ENCODE measurements around the gene KCNIP3.

KCNIP3 gene

GRCh38 chr2:95264624-95265023 is 32.5 kb upstream of the KCNIP3 start:
- Histone ChIP-seq H3K9me3 (no peaks in the 10 kb centered on the region), H3K27me3 (no peaks in the 10 kb centered on the region), H3K4me1 (no peaks in the 10 kb centered on the region), H3K36me3 (no peaks in the 10 kb centered on the region), H3K4me3 (ENCODE audit: low read depth, low read length) (no peak overlapping the region)
- TF ChIP-seq CTCF (IDR thresholded peaks at IDR 0.05; ENCODE audit: low read depth, low read length) = no peak
- DNase-seq = no peak

GRCh38 chr2:95265182-95265581 is 32.0 kb upstream of the KCNIP3 start:
- Histone ChIP-seq H3K4me3 (ENCODE audit: low read depth, low read length) (no peak overlapping the region), H3K4me1 (no peaks in the 10 kb centered on the region), H3K9me3 (no peaks in the 10 kb centered on the region), H3K36me3 (no peaks in the 10 kb centered on the region), H3K27me3 (no peaks in the 10 kb centered on the region)
- no peak for TF ChIP-seq CTCF (IDR thresholded peaks at IDR 0.05; ENCODE audit: low read depth, low read length)
- DNase-seq = no peak

- H3K4me3 ChIP-seq (ENCODE audit: low read depth, low read length) = no peak overlapping the region
- H3K9me3 ChIP-seq = no peaks in the 10 kb centered on the region
- no peaks in the 10 kb centered on the region for H3K27me3 ChIP-seq
- no peaks in the 10 kb centered on the region for H3K36me3 ChIP-seq
- DNase-seq = no peak
- H3K4me1 ChIP-seq = no peaks in the 10 kb centered on the region
- TF ChIP-seq CTCF (IDR thresholded peaks at IDR 0.05; ENCODE audit: low read depth, low read length) = no peak
Observed at GRCh38 chr2:95266781-95267430, 30.2 kb upstream of the KCNIP3 start.

GRCh38 chr2:95267458-95268210 is 29.5 kb upstream of the KCNIP3 start:
- no peak for TF ChIP-seq CTCF (IDR thresholded peaks at IDR 0.05; ENCODE audit: low read depth, low read length)
- Histone ChIP-seq H3K4me1 (no peaks in the 10 kb centered on the region), H3K27me3 (no peaks in the 10 kb centered on the region), H3K4me3 (ENCODE audit: low read depth, low read length) (no peak overlapping the region), H3K36me3 (no peaks in the 10 kb centered on the region), H3K9me3 (no peaks in the 10 kb centered on the region)
- DNase-seq = no peak

GRCh38 chr2:95268211-95269035 is 28.7 kb upstream of the KCNIP3 start:
- H3K4me3 ChIP-seq (ENCODE audit: low read depth, low read length) = no peak overlapping the region
- no peaks in the 10 kb centered on the region for H3K36me3 ChIP-seq
- no peaks in the 10 kb centered on the region for H3K9me3 ChIP-seq
- no peaks in the 10 kb centered on the region for H3K27me3 ChIP-seq
- H3K4me1 ChIP-seq = no peaks in the 10 kb centered on the region
- no peak for TF ChIP-seq CTCF (IDR thresholded peaks at IDR 0.05; ENCODE audit: low read depth, low read length)
- no peak for DNase-seq

All from BE2C (cell line).